GM04503 (cell line): ENCODE data around the gene SLC47A2.

ENCODE experiments used
- DNase-seq: peaks from one replicate; pipeline ENCODE4 v3.0.0-alpha.2; 2012; ENCODE audit warnings: low read depth

SLC47A2 gene

DNA sequence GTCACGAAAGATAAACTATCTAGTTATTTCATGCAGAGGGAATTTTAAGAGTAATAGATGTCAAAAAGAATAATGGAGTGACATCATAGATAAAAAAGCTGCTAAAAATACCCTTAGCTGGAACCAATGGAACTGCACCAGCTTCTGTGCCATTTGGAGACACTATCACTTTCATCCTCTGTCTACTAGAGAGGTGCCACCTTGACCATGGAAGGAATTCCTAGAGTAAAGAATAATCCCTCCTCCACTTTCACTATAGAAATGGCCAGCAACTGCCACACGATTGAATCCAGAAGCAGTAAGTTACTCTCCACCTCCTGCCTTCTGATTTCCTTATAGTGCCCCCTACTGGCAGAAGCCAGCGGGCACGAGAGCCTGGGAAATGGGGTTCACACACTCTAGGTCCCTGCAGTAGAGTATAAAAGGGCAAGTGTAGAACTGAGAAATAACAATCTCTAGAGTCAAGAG is 70.6 kb downstream of the SLC47A2 start:
- no peak for DNase-seq

DNA sequence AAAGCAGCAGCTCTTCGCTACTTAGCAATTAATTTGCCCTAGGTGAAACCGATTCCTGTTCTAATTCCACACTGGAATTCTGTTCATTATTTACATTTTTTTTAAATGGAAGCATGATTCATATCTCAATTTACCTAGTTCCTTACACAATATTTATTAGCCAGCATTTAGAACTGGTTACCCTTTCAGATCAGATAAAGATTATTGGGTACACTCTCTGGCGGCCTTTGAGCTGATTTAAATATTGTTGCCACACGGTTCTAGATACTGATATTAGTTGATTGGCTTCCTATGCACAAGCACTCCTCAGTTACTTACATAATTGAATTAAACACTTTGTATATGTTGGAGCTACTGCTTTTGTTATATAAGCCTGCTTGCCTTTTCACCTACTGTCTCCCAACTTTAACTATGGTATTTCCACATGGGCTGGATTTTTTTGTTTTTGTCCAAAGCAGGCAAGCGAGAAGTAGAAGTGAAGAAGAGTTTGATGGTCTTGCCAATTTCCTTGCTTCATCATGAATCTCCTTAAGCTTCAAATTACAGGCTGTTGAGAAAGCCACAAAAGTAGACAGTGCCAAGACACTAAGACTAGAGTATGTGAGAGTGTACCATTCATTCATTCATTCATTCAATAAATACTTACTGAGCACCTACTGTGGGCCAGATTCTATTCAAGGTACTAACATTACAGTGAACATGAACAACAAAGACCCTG is 71.7 kb downstream of the SLC47A2 start:
- DNase-seq, result no peak

DNA sequence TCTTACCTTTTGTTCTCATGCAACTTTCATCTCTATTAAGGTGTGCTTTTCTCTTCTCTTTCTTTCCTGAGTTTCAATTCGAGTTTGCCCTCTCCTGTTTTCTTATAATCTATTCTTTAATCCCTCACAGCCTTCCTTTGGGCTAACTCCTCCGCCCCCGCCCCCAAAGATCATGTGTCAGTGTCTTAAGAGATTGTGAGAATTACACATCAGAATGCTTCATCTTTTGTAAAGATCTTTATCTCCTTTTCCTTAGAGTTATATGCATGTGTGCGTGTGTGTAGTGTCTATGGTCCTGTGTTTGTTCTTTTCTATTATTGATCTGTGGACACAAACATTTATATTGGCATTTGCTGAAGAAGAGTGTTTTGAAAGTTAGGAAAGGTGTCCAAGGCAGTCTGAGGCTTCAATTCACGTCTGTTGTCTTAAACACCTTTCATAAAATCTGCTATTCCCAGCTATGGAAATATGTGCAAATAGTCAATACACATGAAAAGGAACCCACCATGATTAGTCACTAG is 74.0 kb downstream of the SLC47A2 start:
- no peak for DNase-seq

DNA sequence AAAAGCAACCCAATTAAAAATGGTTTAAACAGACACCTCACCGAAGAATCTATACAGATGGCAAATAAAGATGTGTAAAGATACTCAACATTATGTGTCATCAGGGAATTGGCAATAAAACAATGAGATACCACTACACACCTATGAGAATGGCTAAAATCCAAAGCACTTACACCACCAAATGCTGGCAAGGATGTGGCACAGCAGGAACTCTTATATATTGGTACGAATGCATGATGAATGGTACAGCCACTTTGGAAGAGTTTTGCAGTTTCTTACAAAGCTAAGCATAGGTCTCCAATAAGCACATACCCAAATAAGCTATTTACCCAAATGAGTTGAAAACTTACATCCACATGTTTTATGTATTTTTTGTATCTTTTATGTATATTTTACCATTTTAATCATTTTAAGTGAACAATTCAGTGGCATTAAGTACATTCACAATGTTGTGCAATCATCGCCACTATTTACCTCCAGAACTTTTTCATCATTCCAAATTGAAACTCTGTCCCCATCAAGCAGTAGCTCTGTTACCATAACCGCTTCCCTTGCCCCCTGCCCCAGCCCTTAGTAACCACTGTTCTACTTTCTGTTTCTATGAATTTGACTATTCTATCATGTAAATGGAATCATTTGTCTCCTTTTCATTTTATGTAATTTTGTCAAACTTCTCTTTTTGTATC is 74.6 kb downstream of the SLC47A2 start:
- DNase-seq, result no peak

DNA sequence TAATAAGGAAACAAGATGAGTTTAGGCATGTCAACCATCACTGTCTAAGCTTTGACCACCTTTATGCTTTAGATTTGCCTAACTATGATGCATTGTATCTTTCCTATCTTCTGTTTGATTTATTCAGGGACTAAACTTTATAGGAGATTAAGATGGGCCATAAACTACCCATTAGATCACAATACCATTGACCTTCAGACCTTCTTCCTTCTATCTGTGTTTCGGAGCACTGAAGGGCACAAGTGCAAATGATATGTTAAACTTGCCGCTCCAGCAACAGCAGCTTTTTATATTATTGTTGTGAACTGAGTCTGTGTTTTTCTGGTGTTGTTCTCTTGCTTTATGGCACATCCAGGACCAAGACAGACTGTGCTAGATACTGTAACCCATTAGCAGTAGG is 84.5 kb downstream of the SLC47A2 start:
- no peak for DNase-seq

DNA sequence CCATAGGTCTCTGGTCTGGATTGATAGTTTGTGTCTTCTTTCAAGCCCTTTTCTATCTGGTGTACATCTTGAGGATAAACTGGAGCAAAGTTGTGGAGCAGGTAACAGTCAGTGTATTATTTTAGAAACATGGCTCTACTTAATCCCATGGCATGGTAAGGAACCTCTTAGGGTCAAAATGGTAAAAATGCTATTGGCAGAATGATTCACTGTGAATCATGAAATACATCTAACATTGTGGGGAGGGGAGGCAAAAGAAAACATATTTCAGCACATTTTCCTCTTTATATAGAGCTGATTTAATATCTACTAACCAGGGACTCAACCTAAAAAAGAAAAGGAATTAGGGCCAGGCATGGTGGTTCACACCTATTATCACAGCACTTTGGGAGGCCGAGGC is 85.7 kb downstream of the SLC47A2 start:
- DNase-seq, result no peak

DNA sequence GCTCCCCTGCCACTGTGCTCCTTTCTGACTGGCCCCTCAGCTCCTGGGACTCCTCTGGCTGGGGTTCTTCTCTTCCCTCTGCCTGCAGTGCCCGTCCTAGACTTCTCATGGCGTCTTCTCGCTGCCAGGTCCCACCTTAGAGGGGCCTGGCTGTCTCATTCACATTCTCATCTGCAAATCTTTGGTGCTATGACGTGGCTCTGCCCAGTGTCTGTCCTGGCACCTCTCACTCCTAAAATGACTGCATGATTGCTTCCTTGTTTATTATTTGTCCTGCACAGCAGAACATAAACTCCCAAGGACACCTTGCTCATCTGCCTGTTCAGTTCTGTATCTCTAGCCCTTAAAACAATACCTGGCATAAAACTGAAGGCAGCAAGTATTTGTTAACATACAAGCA is 86.3 kb downstream of the SLC47A2 start:
- no peak for DNase-seq

DNA sequence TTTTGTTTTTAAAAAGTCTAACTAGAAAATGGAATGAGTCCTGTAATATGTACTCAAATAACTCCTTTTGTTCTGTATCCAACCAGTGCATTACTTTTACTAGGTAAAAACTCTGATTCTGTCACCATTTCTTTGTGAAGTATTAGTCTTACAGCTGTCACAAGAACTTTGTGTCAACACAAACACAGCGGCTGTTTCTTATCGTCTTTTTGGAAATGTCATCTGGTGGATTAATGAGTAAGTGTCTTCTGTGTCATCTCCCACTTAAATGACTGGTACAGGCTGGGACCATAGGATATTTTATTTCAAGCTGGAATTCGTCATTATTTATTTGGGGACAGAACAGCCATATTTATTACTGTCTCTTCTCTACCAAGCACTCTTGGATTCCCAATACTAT is 86.9 kb downstream of the SLC47A2 start:
- DNase-seq, result no peak
